A673 (cell line): ENCODE results near the gene BLOC1S2.

Experiments used
- CTCF ChIP-seq: fragments of 300-800, 200-600 bp; sonication (generic); conservative IDR thresholded peaks from 2 replicates; pipeline ENCODE4 v1.5.1; 2017; ENCODE audit warnings: low read depth, mild to moderate bottlenecking, antibody characterized with exemption, low read length, moderate library complexity, mixed read lengths
- EZH2 ChIP-seq: fragments of 200-600 bp; sonication (generic); IDR thresholded peaks from 2 replicates; pipeline ENCODE4 v1.6.1; 2017; ENCODE audit warnings: borderline replicate concordance, low read depth, mild to moderate bottlenecking, mixed read lengths, antibody characterized with exemption, low read length; ENCODE audit not compliant: poor library complexity, severe bottlenecking

GRCh38 chr10:100293066-100293465 is 6.6 kb upstream of the BLOC1S2 start:
- TF ChIP-seq CTCF: no peak
- TF ChIP-seq EZH2: no peak
